H9 (cell line): ENCODE measurements around the gene LNX2. TPM values are rescaled to one million over a fixed set of nuclear protein-coding genes. Genes with fewer than 3 reads are reported as not detected.

Source experiments
- DNase-seq: peaks from one replicate; pipeline ENCODE4 v3.0.0-alpha.2; 2017
- H2AFZ ChIP-seq: one replicate; pipeline ENCODE4 v1.6.1; 2013; ENCODE audit warnings: mild to moderate bottlenecking, low read length, control low read depth, moderate library complexity
- H2AK5ac ChIP-seq: 2 replicates; pipeline ENCODE4 v1.6.1; 2013; ENCODE audit warnings: low read length, control low read depth, mixed read lengths; ENCODE audit not compliant: insufficient read length
- H2BK120ac ChIP-seq: one replicate; pipeline ENCODE4 v1.6.1; 2013; ENCODE audit warnings: low read depth, mild to moderate bottlenecking, low read length, control low read depth, inconsistent platforms; ENCODE audit not compliant: poor library complexity, severe bottlenecking
- H2BK12ac ChIP-seq: 2 replicates; pipeline ENCODE4 v1.6.1; 2013; ENCODE audit warnings: low read length, control low read depth, mixed read lengths, low read depth; ENCODE audit not compliant: insufficient read length
- H2BK15ac ChIP-seq: 2 replicates; pipeline ENCODE4 v1.6.1; 2013; ENCODE audit warnings: low read depth, low read length, control low read depth
- H2BK20ac ChIP-seq: one replicate; pipeline ENCODE4 v1.6.1; 2013; ENCODE audit warnings: low read depth, mild to moderate bottlenecking, low read length, control low read depth, inconsistent platforms; ENCODE audit not compliant: poor library complexity, severe bottlenecking
- H2BK5ac ChIP-seq: 2 replicates; pipeline ENCODE4 v1.6.1; 2013; ENCODE audit warnings: low read length, control low read depth, mixed read lengths; ENCODE audit not compliant: insufficient read length
- H3K14ac ChIP-seq: 2 replicates; pipeline ENCODE4 v1.6.1; 2013; ENCODE audit warnings: low read length, control low read depth; ENCODE audit not compliant: insufficient read depth
- H3K18ac ChIP-seq: 2 replicates; pipeline ENCODE4 v1.6.1; 2013; ENCODE audit warnings: low read depth, mild to moderate bottlenecking, mixed read lengths, low read length, control low read depth; ENCODE audit not compliant: insufficient read length
- H3K23ac ChIP-seq: 2 replicates; pipeline ENCODE4 v1.6.1; 2013; ENCODE audit warnings: low read length, control low read depth, mixed read lengths, low read depth; ENCODE audit not compliant: insufficient read length
- H3K23me2 ChIP-seq: 2 replicates; pipeline ENCODE4 v1.6.1; 2013; ENCODE audit warnings: low read depth, mild to moderate bottlenecking, mixed read lengths, low read length, control low read depth; ENCODE audit not compliant: insufficient read length, poor library complexity, severe bottlenecking
- H3K27ac ChIP-seq: 2 replicates; pipeline ENCODE4 v1.5.1; 2013; ENCODE audit warnings: low read length, control low read depth, mixed read lengths, low read depth; ENCODE audit not compliant: insufficient read length
- H3K27me3 ChIP-seq: 2 replicates; pipeline ENCODE4 v1.6.1; 2013; ENCODE audit warnings: low read length, control low read depth, inconsistent platforms; ENCODE audit not compliant: insufficient read depth
- H3K4ac ChIP-seq: 2 replicates; pipeline ENCODE4 v1.6.1; 2013; ENCODE audit warnings: low read depth, mild to moderate bottlenecking, control low read depth, inconsistent platforms, low read length, moderate library complexity
- H3K4me1 ChIP-seq: 2 replicates; pipeline ENCODE4 v1.6.1; 2013; ENCODE audit warnings: low read length, control low read depth, inconsistent platforms; ENCODE audit not compliant: insufficient read depth
- H3K4me2 ChIP-seq: 2 replicates; pipeline ENCODE4 v1.6.1; 2013; ENCODE audit warnings: low read length, control low read depth, mixed read lengths; ENCODE audit not compliant: insufficient read length, insufficient read depth
- H3K56ac ChIP-seq: 2 replicates; pipeline ENCODE4 v1.6.1; 2013; ENCODE audit warnings: low read depth, mild to moderate bottlenecking, mixed read lengths, low read length, control low read depth; ENCODE audit not compliant: insufficient read length
- H3K79me1 ChIP-seq: 2 replicates; pipeline ENCODE4 v1.6.1; 2013; ENCODE audit warnings: low read depth, mild to moderate bottlenecking, moderate library complexity, low read length, control low read depth, inconsistent platforms; ENCODE audit not compliant: insufficient read depth, poor library complexity, severe bottlenecking
- H3K79me2 ChIP-seq: 2 replicates; pipeline ENCODE4 v1.6.1; 2013; ENCODE audit warnings: low read length, control low read depth, inconsistent platforms; ENCODE audit not compliant: insufficient read depth
- H3K9ac ChIP-seq: 2 replicates; pipeline ENCODE4 v1.6.1; 2013; ENCODE audit warnings: low read length, control low read depth, mixed read lengths; ENCODE audit not compliant: insufficient read length; ENCODE audit errors: extremely low read depth
- H3K9me3 ChIP-seq: one replicate; pipeline ENCODE4 v1.6.1; 2013; ENCODE audit warnings: low read depth, low read length, inconsistent platforms; ENCODE audit not compliant: control insufficient read depth
- H3T11ph ChIP-seq: one replicate; pipeline ENCODE4 v1.6.1; 2013; ENCODE audit warnings: mild to moderate bottlenecking, low read length, control low read depth, inconsistent platforms
- H4K20me1 ChIP-seq: one replicate; pipeline ENCODE4 v1.6.1; 2013; ENCODE audit not compliant: control insufficient read depth, insufficient read length, insufficient read depth
- H4K5ac ChIP-seq: 2 replicates; pipeline ENCODE4 v1.6.1; 2013; ENCODE audit warnings: low read depth, mild to moderate bottlenecking, mixed read lengths, low read length, control low read depth; ENCODE audit not compliant: insufficient read length
- H4K8ac ChIP-seq: replicated peaks from 2 replicates; pipeline ENCODE4 v1.6.1; 2013; ENCODE audit warnings: low read length, control low read depth, mixed read lengths, low read depth; ENCODE audit not compliant: insufficient read length
- H4K91ac ChIP-seq: 2 replicates; pipeline ENCODE4 v1.6.1; 2013; ENCODE audit warnings: low read depth, mild to moderate bottlenecking, moderate library complexity, mixed read lengths, low read length, control low read depth; ENCODE audit not compliant: insufficient read length
- H3K27ac Mint-ChIP-seq, 3 experiments: 2 replicates in 2 of 3; 3 replicates in 1 of 3; pipeline ENCODE4 v1.8.0; 2020 to 2021; ENCODE audit warnings: mixed read lengths in 3 of 3, mild to moderate bottlenecking in 1 of 3, moderate library complexity in 1 of 3
- H3K27me3 Mint-ChIP-seq: 2 replicates; pipeline ENCODE4 v1.8.0; 2021; ENCODE audit warnings: low read depth, mild to moderate bottlenecking, moderate library complexity, mixed read lengths
- H3K36me3 Mint-ChIP-seq, 3 experiments: 2 replicates in 2 of 3; 3 replicates in 1 of 3; pipeline ENCODE4 v1.8.0; 2020 to 2021; ENCODE audit warnings: low read depth in 3 of 3, mixed read lengths in 3 of 3; ENCODE audit not compliant: insufficient read depth in 1 of 3
- H3K4me1 Mint-ChIP-seq, 2 experiments: 2 replicates each; pipeline ENCODE4 v1.8.0; 2020; ENCODE audit warnings: mixed read lengths in 2 of 2
- H3K4me3 Mint-ChIP-seq, 2 experiments: 2 replicates in 1 of 2; 3 replicates in 1 of 2; pipeline ENCODE4 v1.8.0; 2020 to 2021; ENCODE audit warnings: mild to moderate bottlenecking in 2 of 2, mixed read lengths in 2 of 2, moderate library complexity in 1 of 2
- H3K9me3 Mint-ChIP-seq, 2 experiments: 2 replicates in 1 of 2; 3 replicates in 1 of 2; pipeline ENCODE4 v1.8.0; 2020; ENCODE audit warnings: mild to moderate bottlenecking in 2 of 2, mixed read lengths in 2 of 2, moderate library complexity in 1 of 2
- WGBS: extraction: QIAGEN DNeasy Blood & Tissue Kit; methylation state at CpG from one replicate; pipeline ENCODE4 v1.1.7; 2013; ENCODE audit warnings: missing lambda C conversion rate, low lambda C conversion rate, mixed read lengths; ENCODE audit not compliant: insufficient read length; ENCODE audit errors: extremely low coverage; 5-methylcytosine and 5-hydroxymethylcytosine counted together
- total RNA-seq: library from RNA; stranded (reverse); gene quantifications from 2 replicates; pipeline ENCODE4 v1.2.1, GENCODE V29; 2021
- TF ChIP-seq, protein P1 (sequence below): fragments of 200-600 bp; sonication (generic); conservative IDR thresholded peaks from 3 replicates; pipeline ENCODE4 v1.8.0; 2021; ENCODE audit warnings: antibody characterized with exemption, mild to moderate bottlenecking

The LNX2 gene
- total RNA-seq, 1 experiment from 2014 or later = 12.4 TPM

- Mint-ChIP-seq H3K27ac (no peak overlapping the region; a peak in 1 of 7 replicates), H3K9me3 (no peaks in the 10 kb centered on the region), H3K27me3 (no peaks in the 10 kb centered on the region), H3K4me1 (peaks cover 11 to 14% of the 10 kb centered on the region in 2 experiments), H3K4me3 (no peak overlapping the region), H3K36me3 (no peaks in the 10 kb centered on the region; a peak in 1 of 7 replicates)
- Histone ChIP-seq H4K91ac (no peak overlapping the region), H3K14ac (no peak overlapping the region), H3K23ac (no peak overlapping the region), H4K20me1 (no peaks in the 10 kb centered on the region), H3K27ac (no peak overlapping the region), H3K79me2 (no peaks in the 10 kb centered on the region), H2BK5ac (no peak overlapping the region), H2BK20ac (no peak overlapping the region), H3K9ac (no peak overlapping the region), H3K4me2 (no peak overlapping the region), H4K5ac (no peak overlapping the region), H3T11ph (no peak overlapping the region), H2AFZ (no peak overlapping the region), H3K79me1 (no peaks in the 10 kb centered on the region), H3K23me2 (no peaks in the 10 kb centered on the region), H3K56ac (no peak overlapping the region), H2BK12ac (no peak overlapping the region), H3K4me1 (no peaks in the 10 kb centered on the region), H3K27me3 (no peaks in the 10 kb centered on the region), H3K18ac (no peak overlapping the region), H4K8ac (no peak overlapping the region), H2AK5ac (no peak overlapping the region), H2BK120ac (no peak overlapping the region), H3K4ac (no peak overlapping the region), H2BK15ac (no peak overlapping the region), H3K9me3 (no peaks in the 10 kb centered on the region)
- no peak for DNase-seq
- WGBS = no CpG with 5 or more reads among the region's 10 CpGs
- TF ChIP-seq, protein P1, sequence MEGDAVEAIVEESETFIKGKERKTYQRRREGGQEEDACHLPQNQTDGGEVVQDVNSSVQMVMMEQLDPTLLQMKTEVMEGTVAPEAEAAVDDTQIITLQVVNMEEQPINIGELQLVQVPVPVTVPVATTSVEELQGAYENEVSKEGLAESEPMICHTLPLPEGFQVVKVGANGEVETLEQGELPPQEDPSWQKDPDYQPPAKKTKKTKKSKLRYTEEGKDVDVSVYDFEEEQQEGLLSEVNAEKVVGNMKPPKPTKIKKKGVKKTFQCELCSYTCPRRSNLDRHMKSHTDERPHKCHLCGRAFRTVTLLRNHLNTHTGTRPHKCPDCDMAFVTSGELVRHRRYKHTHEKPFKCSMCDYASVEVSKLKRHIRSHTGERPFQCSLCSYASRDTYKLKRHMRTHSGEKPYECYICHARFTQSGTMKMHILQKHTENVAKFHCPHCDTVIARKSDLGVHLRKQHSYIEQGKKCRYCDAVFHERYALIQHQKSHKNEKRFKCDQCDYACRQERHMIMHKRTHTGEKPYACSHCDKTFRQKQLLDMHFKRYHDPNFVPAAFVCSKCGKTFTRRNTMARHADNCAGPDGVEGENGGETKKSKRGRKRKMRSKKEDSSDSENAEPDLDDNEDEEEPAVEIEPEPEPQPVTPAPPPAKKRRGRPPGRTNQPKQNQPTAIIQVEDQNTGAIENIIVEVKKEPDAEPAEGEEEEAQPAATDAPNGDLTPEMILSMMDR = no peak
Measured at GRCh38 chr13:27536361-27537101, 83.8 kb downstream of the LNX2 start.
